ENCODE data around the gene SMARCE1.

DNA sequence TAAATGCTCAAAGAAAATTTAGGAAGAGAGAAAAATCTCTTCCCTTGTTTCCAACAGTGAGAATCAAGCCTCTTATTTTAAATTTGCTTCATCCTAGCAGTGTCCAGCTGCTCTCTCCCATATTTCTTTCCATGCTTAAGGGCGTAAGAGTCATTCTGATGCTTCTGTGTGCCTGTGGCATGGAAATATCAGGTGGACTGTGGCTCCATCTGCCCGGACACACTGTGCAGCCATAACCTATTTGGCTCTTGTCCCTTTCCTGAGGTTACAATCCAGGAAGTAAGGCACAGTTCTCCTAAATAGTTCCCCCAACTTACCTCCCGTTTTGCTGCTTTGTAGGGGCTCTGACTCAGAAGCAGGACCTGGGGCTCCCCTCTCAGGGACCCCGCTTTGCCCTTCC, 23.7 kb upstream of the SMARCE1 start:
- TF ChIP-seq, protein P1, sequence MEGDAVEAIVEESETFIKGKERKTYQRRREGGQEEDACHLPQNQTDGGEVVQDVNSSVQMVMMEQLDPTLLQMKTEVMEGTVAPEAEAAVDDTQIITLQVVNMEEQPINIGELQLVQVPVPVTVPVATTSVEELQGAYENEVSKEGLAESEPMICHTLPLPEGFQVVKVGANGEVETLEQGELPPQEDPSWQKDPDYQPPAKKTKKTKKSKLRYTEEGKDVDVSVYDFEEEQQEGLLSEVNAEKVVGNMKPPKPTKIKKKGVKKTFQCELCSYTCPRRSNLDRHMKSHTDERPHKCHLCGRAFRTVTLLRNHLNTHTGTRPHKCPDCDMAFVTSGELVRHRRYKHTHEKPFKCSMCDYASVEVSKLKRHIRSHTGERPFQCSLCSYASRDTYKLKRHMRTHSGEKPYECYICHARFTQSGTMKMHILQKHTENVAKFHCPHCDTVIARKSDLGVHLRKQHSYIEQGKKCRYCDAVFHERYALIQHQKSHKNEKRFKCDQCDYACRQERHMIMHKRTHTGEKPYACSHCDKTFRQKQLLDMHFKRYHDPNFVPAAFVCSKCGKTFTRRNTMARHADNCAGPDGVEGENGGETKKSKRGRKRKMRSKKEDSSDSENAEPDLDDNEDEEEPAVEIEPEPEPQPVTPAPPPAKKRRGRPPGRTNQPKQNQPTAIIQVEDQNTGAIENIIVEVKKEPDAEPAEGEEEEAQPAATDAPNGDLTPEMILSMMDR (optimal IDR thresholded peaks at IDR 0.05 in 1 of 3, IDR thresholded peaks at IDR 0.05 in 1 of 3, conservative IDR thresholded peaks at IDR 0.05 in 1 of 3; ENCODE audit: extremely low read depth in 1 of 3, insufficient read depth in 2 of 3, low read length in 3 of 3), result no peak
- TF ChIP-seq EZH2 (IDR thresholded peaks at IDR 0.05; ENCODE audit: low read length), result no peak
